ENCODE data around the gene FOXR2.

The FOXR2 gene, protein sequence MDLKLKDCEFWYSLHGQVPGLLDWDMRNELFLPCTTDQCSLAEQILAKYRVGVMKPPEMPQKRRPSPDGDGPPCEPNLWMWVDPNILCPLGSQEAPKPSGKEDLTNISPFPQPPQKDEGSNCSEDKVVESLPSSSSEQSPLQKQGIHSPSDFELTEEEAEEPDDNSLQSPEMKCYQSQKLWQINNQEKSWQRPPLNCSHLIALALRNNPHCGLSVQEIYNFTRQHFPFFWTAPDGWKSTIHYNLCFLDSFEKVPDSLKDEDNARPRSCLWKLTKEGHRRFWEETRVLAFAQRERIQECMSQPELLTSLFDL

DNA sequence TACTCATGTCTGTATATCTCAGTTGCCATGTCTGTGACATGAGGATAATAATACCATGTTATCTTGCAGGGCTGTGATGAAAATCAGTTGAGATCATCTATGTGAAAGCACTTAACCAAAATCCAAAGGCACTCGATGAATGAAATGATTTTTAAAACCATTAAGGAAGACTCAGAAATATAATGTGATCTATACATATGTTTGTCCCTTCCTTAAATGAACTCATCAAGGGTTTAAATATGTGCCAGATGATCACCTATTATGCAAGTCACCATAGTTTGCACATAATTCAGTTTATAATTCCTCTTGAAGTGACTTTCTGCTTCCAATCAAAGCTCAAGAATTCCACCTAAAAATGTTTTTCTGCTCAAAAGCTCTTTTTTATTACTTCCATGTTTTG, at the start of gene FOXR2:
TSS of gene FOXR2 (plus strand) at position 301 of the 400 bp plus-strand sequence. CDS start 312 bp downstream, outside the sequence.
- DNase-seq = no peak

DNA sequence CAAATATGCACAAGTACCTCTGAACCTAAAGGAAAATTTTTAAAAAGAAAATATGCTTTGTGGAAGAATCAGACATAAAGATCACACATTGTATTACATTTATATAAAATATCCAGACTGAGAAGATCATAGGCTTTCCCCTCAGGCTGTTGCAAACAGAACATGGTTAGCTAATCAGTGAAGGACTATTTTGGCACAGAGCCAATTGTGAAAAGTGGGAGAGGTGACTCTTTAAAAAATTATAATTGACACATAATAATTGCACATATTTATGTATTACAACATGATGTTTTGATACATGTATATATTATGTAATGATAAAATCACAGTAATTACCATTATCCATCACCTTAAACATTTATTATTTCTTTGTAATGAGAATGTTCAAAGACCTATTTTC, 44.1 kb upstream of the FOXR2 start:
- DNase-seq = no peak

DNA sequence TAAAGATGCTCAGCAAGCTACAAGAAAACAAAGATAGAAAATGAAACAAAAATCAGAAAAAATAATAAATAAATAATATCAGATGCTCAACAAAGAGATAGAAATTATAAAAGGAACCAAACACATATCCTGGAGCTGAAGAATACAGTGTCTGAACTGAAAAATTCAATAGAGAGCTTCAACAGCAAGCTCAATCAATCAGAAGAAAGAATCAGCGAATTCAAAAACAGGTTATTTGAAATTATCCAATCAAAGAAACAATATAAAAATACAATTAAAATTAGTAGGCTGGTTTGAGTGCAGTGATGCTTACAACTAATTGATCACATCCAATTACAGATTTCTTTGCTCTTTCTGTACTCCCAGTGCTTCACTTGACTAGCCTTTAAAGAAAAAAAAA, 40.8 kb upstream of the FOXR2 start:
- DNase-seq = no peak

DNA sequence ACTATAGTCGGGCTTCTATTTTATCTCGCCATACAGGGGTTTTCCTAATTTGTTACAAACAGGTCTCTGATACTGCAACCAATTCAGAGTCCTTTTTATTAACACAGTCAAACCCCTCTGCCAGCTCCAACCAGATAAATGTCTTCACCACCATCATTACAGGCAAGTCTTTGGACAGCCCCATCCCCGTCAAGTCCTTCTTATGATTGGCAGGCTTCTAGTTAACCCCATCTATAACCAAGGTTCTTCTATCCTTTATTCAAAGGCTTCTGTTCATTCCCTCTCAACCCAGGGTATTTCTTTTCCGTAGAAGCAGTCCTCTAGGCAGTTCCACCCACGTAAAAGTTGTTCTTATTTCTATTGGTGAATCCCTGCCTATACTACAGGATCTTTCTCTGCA, 29.9 kb upstream of the FOXR2 start:
- no peak for DNase-seq

DNA sequence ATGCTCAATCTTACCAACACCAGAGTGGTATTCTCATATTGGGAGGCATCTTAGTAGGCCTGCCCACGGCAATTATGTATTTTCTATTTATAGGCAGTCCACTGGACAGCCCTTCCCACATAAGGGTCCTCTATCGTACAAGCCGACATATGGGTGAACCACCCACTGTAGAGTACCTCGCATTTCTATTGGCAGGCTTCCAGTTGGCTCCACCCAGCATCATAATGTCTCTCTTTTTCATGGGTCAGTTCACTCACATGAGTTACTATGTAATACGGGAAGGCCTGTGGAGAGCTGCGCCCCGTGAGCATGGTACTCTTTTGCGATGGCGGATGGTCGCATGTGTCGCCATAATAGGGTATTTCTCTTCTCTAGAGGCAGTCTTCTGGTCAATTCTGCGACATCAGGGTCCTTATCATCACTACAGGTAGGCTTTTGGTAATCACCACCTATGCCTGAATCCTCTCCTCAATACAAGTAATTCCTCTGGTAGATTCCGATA, 29.4 kb upstream of the FOXR2 start:
- DNase-seq = no peak

DNA sequence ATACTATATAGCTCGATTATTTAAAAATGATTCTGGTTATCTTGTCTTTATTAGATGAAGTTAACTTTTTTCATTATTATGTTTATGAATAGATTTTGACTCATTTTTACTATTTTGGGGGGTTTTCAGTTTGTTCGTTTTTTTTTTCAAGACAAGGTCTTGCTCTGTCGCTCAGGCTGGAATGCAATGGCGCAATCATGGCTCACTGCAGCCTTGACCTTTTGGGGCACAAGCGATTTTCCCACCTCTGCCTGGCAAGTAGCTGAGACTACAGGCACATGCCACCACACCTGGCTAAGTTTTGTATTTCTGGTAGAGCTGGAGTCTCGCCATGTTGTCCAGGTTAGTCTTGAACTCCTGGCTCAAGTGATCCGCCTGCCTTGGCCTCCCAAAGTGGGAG, 24.9 kb upstream of the FOXR2 start:
- DNase-seq = no peak

DNA sequence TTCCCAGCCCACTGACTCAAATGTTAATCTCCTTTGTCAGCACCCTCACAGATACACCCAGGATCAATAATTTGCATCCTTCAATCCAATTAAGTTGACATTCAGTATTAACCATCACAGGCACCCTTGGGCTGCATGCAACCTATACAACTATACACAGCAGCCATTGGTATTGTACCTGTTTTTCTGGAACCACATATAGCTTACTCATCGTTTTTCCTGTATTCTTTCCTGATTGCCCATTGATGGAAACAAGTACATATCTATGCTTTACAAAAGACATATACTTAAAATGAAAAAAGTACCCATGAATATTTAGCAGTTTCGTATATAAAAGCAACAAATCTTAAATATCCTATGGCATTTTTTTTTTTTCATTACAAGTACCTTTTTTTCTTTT, 3.7 kb upstream of the FOXR2 start:
- no peak for DNase-seq

DNA sequence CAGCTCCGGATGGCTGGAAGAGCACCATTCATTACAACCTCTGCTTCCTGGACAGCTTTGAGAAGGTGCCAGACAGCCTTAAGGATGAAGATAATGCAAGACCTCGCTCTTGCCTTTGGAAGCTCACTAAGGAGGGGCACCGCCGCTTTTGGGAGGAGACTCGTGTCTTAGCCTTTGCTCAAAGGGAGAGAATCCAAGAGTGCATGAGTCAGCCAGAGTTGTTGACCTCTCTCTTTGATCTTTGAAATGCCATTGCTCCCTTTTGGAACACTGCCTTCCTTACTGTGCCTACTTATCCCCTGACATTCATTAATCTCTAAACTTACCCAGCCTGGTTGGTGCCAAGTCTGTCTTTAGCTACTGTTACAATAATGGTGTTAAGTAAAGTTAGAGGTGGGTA, 1.2 kb downstream of the FOXR2 start:
- DNase-seq = no peak

DNA sequence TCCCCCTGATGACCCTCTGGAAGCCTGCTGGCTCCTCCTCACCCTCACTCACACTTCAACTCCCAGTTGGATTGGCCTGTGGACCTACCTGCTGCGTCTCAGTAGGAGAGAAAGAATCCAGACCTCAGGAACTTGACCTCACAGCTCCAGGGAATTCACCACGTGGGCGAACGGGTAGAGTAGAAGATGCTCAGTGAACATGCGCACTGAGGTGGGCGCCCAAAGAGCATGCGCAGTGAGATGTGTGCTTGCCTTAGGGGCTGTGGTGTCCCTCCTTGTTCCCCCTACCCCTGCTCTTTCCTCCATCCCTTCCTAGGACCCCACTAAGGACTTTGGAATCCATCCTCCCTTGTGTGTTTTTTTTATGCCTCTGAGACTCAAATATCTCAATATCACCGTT, 12.9 kb downstream of the FOXR2 start:
- no peak for DNase-seq

DNA sequence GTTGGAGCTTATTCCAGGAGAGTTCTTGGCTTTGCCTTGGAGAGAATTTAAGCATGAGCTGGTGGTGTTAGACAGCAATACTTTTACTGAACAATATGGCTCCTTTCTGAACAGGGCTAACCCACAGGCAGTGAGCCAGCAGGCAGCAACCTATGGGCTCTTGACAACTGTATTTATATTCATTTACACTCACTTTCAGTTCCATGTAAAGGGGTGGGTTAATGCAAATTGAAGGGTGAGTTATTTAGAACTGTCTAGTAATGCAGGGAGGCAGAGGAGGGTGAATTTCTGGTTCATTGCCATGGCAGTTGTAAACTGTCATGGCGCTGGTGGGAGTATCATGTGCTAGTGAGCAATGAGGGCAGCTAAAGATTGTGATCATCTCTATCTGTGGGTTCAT, 15.7 kb downstream of the FOXR2 start:
- DNase-seq = no peak

DNA sequence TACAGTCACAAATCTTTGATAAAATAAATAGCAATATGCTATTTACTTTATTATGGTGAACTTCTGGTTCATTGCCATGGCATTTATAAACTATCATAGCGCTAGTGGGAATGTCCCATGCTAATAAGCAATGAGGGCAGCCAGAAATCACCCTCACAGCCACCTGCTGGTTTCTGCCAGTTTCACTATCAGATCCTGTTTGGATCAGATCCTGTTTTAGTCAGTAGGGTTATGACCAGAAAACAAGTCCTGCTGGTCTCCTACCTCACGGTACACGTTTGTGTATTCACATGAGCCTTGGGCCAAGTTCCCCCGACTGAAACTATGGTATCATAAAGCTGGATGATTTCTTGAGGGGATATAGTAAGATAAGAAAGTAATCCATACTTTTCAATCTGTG, 17.7 kb downstream of the FOXR2 start:
- no peak for DNase-seq

DNA sequence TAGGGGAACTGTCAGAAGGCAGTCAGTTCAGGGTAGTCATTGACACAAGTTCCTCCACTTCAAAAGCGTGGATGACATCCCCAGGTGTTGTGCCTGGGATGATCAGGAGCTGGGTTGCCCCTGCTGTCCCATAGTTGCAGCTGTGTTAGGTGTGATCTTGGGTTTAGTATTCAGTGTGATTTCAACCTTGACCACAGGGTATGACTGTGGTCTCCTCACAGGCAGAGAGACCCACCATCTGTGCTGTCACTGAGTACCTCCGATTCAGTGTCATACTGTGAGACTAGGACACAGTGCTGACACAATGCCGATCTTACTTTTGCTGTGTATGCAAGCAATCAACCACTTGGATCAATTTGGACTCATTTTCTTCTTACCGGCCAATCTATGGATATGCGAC, 25.2 kb downstream of the FOXR2 start:
- DNase-seq = no peak

DNA sequence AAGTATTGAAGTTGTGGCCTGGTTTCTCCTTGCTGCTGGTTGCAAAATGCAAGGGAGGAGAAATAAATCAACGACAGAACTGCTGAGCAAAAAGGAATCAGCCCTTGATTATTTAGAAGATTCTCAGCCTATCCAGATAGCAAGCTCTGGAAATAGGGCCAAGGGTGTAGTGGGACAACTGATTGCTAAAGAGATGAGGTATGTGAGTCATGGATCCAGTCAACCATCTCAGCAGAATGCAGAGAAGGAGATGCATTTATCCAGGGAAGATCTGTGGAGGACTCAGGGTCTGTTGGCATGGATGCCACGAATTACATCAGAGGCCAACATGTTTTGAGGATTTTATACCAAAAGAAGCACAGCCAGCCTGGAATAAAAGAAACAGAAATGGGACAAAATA, 36.7 kb downstream of the FOXR2 start:
- DNase-seq = no peak

DNA sequence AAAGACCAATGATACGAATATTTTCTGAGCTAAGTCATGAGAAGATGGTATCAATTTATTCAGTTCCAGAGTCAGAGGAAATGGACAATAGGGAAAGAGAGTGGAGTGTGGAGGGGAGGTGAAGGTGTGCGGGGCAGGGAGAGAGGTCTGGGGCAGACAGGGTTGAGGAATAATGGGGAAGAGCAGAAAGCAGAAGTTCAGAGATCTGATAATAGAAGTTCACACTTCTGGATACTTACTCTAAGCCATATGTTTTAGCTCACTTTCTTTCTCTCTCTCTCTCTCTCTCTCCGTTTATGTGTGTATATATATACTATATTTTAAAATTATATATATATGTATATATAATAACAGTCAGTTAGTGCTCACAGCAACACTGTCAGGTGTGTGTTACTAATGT, 40.4 kb downstream of the FOXR2 start:
- DNase-seq = no peak

DNA sequence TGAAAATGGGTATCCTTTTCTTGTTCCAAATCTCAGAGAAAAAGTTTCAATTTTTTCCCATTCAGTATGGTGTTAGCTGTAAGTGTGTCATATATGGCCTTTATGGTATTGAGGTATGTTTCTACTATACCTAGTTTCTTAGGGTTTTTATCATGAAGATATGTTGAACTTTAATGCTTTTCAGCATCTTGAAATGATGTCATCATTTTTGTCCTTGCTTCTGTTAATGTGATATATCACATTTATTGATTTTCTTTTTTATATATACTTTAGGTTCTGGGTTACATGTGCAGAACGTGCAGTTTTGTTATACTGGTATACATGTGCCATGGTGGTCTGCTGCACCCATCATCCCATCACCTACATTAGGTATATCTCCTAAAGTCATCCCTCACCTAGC, 44.9 kb downstream of the FOXR2 start:
- no peak for DNase-seq

All from activated effector memory CD4-positive, alpha-beta T cell treated with anti-CD3 and anti-CD28 coated beads, Interleukin-2, amount 50 U/mL, for 16 hours (primary cell).